AG04450 (cell line): ENCODE measurements around the gene SLC35A2. TPM values are rescaled to one million over a fixed set of nuclear protein-coding genes. Genes with fewer than 3 reads are reported as not detected.
A peak's percentile ranks its signal among the peaks of the same experiment; 100 is the strongest.

Experiments
- CTCF ChIA-PET: fragments of 300-600, 350-600 bp; formaldehyde crosslinking; extraction: SDS; loops from one replicate; lab custom pipeline; 2022; ENCODE audit warnings: antibody characterized with exemption, inconsistent platforms; lab: Charles Lee
- POLR2A ChIA-PET: fragments of 350-600 bp; formaldehyde crosslinking; extraction: SDS; loops from one replicate; lab custom pipeline; 2021; ENCODE audit warnings: antibody characterized with exemption, inconsistent platforms; lab: Yijun Ruan, JAX
- DNase-seq: peaks from one replicate; pipeline ENCODE4 v3.0.0-alpha.2; 2011; ENCODE audit warnings: low read depth, low spot score
- H3K27ac ChIP-seq: one replicate; pipeline ENCODE4 v1.5.1; 2012; ENCODE audit warnings: low read depth, low read length, control low read depth
- H3K27me3 ChIP-seq: one replicate; pipeline ENCODE4 v1.6.0; 2012; ENCODE audit warnings: low read length; ENCODE audit not compliant: control insufficient read depth, insufficient read depth
- H3K4me3 ChIP-seq: 2 replicates; pipeline ENCODE4 v1.5.1; 2011; ENCODE audit warnings: mild to moderate bottlenecking, low read depth, low read length, control low read depth
- H3K9me3 ChIP-seq: 2 replicates; pipeline ENCODE4 v1.5.1; 2012; ENCODE audit warnings: low read length; ENCODE audit not compliant: control insufficient read depth, insufficient read depth
- polyA plus RNA-seq: library from polyadenylated mRNA; depleted of rRNA; stranded (reverse); fragments of >200 nt; gene quantifications from 2 replicates; pipeline ENCODE4 v1.2.3, GENCODE V29; 2011
- TF ChIP-seq, protein P1 (sequence below): IDR thresholded peaks from 2 replicates; pipeline ENCODE4 v1.5.1; 2011; ENCODE audit warnings: low read depth, low read length, control low read depth, inconsistent platforms

SLC35A2 gene
- polyA plus RNA-seq, 1 experiment: 39.2 TPM

GRCh38 chrX:48893556-48894348 lies 17.7 kb downstream of the SLC35A2 start:
- TF ChIP-seq, protein P1, sequence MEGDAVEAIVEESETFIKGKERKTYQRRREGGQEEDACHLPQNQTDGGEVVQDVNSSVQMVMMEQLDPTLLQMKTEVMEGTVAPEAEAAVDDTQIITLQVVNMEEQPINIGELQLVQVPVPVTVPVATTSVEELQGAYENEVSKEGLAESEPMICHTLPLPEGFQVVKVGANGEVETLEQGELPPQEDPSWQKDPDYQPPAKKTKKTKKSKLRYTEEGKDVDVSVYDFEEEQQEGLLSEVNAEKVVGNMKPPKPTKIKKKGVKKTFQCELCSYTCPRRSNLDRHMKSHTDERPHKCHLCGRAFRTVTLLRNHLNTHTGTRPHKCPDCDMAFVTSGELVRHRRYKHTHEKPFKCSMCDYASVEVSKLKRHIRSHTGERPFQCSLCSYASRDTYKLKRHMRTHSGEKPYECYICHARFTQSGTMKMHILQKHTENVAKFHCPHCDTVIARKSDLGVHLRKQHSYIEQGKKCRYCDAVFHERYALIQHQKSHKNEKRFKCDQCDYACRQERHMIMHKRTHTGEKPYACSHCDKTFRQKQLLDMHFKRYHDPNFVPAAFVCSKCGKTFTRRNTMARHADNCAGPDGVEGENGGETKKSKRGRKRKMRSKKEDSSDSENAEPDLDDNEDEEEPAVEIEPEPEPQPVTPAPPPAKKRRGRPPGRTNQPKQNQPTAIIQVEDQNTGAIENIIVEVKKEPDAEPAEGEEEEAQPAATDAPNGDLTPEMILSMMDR: no peak
- ChIA-PET POLR2A (no interaction called here), CTCF (no interaction called here)
- Histone ChIP-seq H3K27ac (no peak overlapping the region), H3K9me3 (no peaks in the 10 kb centered on the region; the same call in 1 of the 2 replicates), H3K27me3 (no peaks in the 10 kb centered on the region), H3K4me3 (no peak overlapping the region)
- no peak for DNase-seq

- POLR2A ChIA-PET: no interaction called here
Observed at GRCh38 chrX:48892896-48893295, 18.6 kb downstream of the SLC35A2 start.

DNA sequence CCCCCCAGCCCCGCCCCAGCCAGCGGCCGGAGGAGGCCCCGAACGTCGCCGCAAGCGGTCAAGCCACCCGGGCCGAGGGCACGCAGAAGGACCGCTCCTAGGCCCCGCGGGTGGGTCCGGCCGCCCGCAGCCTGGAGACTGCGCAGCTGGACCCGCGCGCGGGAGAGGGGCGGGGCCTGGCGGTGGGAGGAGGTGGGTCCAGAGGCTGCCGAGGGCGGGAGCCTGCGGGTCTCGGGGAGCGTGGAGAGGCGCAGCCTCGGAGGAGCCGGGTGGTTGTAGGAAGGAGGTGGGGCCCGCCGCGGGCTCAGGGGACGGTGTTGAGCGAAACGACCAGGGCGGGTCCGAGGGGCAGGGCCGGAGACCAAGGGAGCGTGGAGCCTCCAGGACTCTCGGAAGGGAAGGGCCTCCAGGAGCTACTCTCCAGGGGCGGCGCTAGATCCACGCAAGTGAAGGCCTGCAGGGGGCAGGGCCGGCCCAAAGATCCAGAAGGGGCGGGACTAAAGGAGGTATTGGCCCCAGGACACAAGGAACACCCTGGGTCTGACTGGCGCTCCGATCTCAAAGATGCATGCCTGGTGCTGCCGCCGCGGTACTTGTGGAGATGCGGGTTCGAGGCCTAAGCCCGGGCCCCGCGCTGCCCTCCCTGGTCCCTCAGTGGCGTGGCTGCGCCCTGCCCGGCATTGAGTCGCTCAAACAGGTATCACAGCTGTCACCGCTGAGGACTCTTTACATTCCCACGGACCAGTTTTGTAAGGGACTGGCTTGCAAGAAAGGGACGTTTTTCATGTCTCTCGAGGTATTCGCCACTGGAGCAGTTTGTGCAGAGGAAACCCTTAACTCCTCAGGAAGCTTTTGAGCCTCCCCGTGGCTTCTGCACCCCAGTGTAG lies 19.8 kb downstream of the SLC35A2 start:
- no peaks in the 10 kb centered on the region for H3K27me3 ChIP-seq
- DNase-seq: no peak
- no peaks in the 10 kb centered on the region for H3K9me3 ChIP-seq
- TF ChIP-seq, protein P1: peak; percentile 49
- peak overlapping the region; percentile 55 for H3K4me3 ChIP-seq
- ChIA-PET CTCF (interaction anchor here (0.6 to 1.5 kb wide), 7 partner anchors 9 to 369 kb away, joined by 3 to 5 read pairs (median 4); partner anchors contain the start of gene SLC35A2), POLR2A (interaction anchor here (1.0 kb wide), 3 partner anchors 71 to 155 kb away, joined by 3 to 4 read pairs (median 3); no protein-coding TSS in a partner anchor)
- no peak overlapping the region for H3K27ac ChIP-seq

More at GRCh38 chrX:48892896-48893295, 18.6 kb downstream of the SLC35A2 start:
- H3K9me3 ChIP-seq: no peaks in the 10 kb centered on the region; the same call in 1 of the 2 replicates
- no peak overlapping the region for H3K4me3 ChIP-seq
- no peak for DNase-seq
- H3K27ac ChIP-seq: no peak overlapping the region
- TF ChIP-seq, protein P1: no peak
- CTCF ChIA-PET: no interaction called here
- no peaks in the 10 kb centered on the region for H3K27me3 ChIP-seq

DNA sequence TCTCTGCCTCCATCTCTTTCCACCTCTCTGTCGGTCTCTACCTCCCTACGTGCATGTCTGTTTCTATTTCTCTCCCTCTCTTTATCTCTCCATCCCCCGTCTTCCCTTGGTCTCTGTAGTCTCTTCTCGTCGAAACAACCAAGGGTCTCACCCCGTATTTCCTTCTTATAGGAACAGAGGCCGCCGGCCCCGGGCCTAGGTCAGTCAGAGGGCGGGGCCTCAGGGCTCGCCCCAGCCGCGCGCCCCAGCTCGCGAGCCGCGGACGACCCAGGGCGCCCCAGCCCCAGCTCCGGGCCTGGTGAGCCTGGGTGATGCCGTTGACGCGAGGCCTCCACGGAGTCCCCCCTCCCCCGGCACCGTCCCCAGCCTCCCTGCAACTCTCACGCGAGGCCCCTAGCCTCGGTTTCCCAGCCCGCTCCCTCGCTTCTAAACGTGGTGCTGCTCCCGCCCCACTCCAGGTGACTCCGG lies 20.5 kb downstream of the SLC35A2 start:
- Histone ChIP-seq H3K4me3 (peak overlapping the region; percentile 55), H3K27me3 (no peaks in the 10 kb centered on the region), H3K9me3 (no peaks in the 10 kb centered on the region), H3K27ac (no peak overlapping the region)
- ChIA-PET CTCF (interaction anchor here (0.6 to 1.5 kb wide), 8 partner anchors 9 to 1112 kb away, joined by 3 to 5 read pairs (median 4); partner anchors contain the start of gene SLC35A2), POLR2A (interaction anchor here (1.0 kb wide), 3 partner anchors 70 to 154 kb away, joined by 3 to 4 read pairs (median 3); no protein-coding TSS in a partner anchor)
- TF ChIP-seq, protein P1: no peak
- DNase-seq: no peak
